ENCODE results near the gene GLIPR1L2.
"Not testable (repeated sequence)": the region's sequence is repeated elsewhere in the genome, so short reads cannot be mapped to it uniquely, and the experiment has no call there.

Gene GLIPR1L2

GRCh38 chr12:75438059-75438754 is 47.3 kb downstream of the GLIPR1L2 start:
- DNase-seq, result peak; percentile 5

DNA sequence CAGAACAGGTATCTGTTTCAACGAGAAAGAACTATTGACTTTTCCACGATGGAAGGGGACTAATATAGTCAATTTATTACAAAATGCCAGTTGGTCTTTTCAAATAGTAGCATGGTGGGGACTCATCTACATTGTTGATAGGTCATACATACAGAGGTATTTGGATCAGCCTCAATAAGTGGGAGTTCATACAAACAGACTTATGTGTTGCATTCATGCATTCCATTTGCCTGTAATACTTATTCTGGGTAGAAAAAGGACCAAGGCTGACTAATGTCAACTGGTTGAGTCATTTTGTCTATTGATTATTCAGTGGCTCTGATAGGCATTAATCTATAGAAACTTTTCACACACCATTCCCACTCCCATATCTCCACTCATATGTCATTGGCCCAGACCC is 48.2 kb downstream of the GLIPR1L2 start:
- DNase-seq, result no peak

- no peak for DNase-seq
Measured at GRCh38 chr12:75439930-75440329, 49.0 kb downstream of the GLIPR1L2 start.

DNA sequence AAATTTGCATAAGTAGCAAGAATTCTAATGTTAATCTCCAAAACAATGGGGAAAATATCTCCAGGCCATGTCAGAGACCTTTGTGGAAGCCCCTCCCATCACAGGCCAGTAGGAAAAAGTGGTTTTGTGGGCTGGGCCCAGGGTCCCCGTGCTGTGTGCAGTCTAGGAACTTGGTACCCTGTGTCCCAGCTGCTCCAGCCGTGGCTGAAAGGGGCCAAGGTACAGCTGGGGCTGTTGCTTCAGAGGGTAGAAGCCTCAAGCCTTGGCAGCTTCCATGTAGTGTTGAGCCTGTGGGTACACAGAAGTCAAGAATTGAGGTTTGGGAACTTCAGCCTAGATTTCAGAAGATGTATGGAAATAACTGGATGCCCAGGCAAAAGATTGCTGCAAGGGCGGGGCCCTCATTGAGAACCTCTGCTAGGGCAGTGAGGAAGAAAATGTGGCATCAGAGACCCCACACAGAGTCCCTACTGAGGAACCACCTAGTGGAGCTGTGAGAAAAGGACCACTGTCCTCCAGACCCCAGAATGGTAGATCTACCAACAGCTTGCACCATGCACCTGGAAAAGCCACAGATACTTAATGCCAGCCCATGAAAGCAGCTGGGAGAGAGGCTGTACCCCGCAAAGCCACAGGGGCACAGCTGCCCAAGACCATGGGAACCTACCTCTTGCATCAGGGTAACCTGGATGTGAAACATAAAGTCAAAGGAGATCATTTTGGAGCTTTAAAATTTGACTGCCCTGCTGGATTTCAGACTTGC is 51.0 kb downstream of the GLIPR1L2 start:
- DNase-seq, result not testable (repeated sequence)

GRCh38 chr12:75442454-75442853 is 51.6 kb downstream of the GLIPR1L2 start:
- DNase-seq, result not testable (repeated sequence)

- DNase-seq, result no peak
Measured at GRCh38 chr12:75443709-75444108, 52.8 kb downstream of the GLIPR1L2 start.

DNA sequence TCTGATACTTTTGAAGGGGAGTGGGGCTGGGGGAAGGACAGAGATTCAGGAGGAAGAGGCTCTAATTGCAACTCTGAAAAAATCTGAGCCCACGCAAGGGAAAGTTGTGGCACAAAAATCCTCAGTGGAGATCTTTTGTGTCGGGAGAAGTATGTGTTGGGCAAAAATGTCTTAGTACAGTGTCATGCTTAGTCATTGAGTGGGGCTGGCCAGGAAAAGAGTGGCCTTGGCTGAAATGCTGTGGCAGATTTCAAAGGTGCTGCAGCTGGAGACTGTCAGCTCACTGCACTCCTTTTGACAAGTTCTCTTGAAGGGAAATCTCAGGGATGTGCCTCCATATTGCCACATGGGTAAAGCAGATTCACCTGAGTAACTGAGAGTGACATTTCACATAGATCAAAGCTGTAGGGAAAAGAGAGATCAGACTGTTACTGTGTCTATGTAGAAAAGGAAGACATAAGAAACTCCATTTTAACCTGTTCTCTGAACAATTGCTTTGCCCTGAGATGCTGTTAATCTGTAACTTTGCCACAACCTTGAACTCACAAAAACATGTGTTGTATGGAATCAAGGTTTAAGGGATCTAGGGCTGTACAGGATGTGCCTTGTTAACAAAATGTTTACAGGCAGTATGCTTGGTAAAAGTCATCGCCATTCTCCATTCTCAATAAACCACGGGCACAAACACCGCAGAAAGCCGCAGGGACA is 53.7 kb downstream of the GLIPR1L2 start:
- DNase-seq, result no peak

GRCh38 chr12:75445137-75445507 is 54.2 kb downstream of the GLIPR1L2 start:
- DNase-seq, result not testable (repeated sequence)

GRCh38 chr12:75446857-75447256 is 56.0 kb downstream of the GLIPR1L2 start:
- DNase-seq, result no peak

GRCh38 chr12:75447691-75448393 is 57.0 kb downstream of the GLIPR1L2 start:
- DNase-seq, result no peak

DNA sequence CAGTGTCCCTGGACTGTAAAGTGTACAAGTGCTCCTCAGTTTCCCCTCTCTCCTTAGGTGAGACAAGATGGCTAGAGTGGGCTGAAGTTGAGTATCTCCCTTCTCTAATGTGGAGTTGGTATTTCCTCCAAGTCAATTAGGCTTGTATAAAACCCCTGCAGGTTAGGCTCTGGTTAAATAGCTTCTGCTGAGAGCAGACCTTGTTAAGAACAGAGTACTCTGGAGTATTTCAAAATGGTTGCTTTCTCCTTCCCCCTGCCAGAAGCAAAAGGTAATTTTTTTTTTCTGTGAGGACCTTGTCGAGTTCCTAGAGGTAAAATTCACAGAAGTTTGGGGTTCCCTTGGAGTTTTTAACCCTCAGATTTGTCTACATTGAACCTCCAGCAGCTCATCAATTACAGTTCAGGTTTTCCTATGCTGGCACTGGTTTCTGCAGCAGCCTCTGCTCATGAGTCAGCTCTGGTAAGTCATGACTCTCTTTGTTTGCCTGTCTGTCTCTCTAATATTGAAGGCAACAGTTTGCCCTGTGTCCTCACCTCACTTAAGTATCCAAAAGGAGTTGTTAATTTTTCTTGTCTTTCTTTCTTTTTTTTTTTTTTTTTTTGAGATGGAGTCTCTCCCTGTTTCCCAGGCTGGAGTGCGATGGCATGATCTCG is 61.9 kb downstream of the GLIPR1L2 start:
- no peak for DNase-seq

GRCh38 chr12:75455839-75456238 is 65.0 kb downstream of the GLIPR1L2 start:
- no peak for DNase-seq

DNA sequence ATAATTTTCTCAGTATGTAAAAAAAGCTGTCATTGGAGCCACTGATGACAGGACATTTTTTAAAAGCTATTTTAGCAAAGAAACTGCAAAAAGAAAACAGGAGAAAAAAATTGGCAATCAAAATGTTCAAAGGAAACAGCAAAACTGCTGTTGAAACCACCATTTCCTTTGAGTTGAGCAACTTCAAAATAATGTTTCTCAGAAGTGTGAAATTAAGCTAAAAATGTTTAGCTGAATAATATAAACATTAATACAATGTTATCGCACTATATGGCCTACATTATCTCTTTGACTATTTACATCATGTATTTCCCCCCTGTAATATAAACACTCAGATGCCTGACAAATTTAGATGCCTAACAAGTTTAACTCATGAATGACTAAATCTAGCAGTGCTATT is 66.3 kb downstream of the GLIPR1L2 start:
- no peak for DNase-seq

GRCh38 chr12:75457866-75458265 is 67.0 kb downstream of the GLIPR1L2 start:
- DNase-seq, result not testable (repeated sequence)

DNA sequence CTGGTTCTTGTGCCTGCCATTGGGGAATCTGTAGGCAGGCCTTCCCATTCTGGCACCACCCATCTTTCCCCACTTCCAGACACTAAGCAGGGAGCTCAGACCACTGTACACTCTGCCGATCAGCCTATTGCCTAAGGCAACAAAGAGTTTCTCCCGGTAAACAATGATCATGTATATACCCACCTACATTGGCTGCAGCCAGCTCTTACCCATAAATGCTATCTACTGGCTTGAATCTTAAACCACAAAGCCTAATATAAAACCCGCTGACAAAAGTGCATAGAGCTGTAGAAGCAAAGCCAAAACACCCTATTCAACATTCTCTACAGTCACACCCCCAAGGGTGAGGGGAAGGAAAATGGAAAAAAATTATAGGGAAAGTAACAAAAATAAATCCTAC is 68.9 kb downstream of the GLIPR1L2 start:
- no peak for DNase-seq

- no peak for DNase-seq
Measured at GRCh38 chr12:75460204-75460603, 69.3 kb downstream of the GLIPR1L2 start.

- DNase-seq, result no peak
Measured at GRCh38 chr12:75471902-75472890, 81.3 kb downstream of the GLIPR1L2 start.

- no peak for DNase-seq
Measured at GRCh38 chr12:75474116-75474515, 83.2 kb downstream of the GLIPR1L2 start.

DNA sequence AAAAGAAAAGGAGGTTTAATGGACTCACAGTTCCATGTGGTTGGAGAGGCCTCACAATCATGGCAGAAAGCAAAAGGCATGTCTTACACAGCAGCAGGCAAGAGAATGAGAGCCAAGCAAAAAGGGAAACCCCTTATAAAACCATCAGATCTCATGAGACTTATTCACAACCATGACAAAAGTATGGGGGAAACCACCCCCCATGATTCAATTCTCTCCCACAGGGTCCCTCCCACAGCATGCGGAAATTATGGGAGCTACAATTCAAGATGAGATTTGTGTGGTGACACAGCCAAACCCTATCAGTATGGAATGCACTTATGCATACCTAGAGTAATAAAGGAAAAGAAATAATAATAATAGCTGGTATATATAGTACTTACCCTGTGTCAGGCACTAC is 85.2 kb downstream of the GLIPR1L2 start:
- DNase-seq, result peak; percentile 62

DNA sequence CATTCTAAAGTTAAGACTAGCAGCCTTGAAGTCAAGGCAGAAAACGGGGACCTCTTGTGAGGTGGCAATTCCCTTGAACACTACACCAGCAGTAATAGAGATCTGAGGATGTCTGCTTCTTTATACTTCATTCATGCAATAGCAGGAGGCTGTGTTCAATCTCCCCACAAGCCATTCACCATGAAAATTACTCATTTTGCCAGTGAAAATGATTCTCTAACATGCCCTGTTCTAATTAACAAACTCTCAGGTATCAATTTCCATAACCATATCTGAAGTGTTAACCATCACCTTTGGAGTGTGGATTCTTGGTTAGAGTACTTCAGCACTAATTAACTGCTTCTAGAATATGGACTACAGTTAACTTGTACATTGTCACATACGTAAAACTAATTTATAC is 86.2 kb downstream of the GLIPR1L2 start:
- DNase-seq, result peak; percentile 14

GRCh38 chr12:75478116-75478794 is 87.4 kb downstream of the GLIPR1L2 start:
- peak; percentile 41 for DNase-seq

Data from stimulated activated CD4-positive, alpha-beta T cell treated with anti-CD3 and anti-CD28 coated beads, Interleukin-1b, Interleukin-23, amount 100 ng/mL, for 48 hours (primary cell).